Fibroblast of villous mesenchyme (primary cell): Measurements from ENCODE around the gene TBC1D16. TPM values are rescaled to one million over a fixed set of nuclear protein-coding genes. Genes with fewer than 3 reads are reported as not detected.

Experiments used
- DNase-seq: peaks from one replicate; pipeline ENCODE4 v3.0.0-alpha.2; 2010; ENCODE audit warnings: low read depth
- H3K4me3 ChIP-seq: 2 replicates; pipeline ENCODE4 v1.5.1; 2011; ENCODE audit warnings: low read depth, mild to moderate bottlenecking, low read length
- CTCF ChIP-seq: IDR thresholded peaks from 2 replicates; pipeline ENCODE4 v1.5.1; 2012; ENCODE audit warnings: low read depth, mild to moderate bottlenecking, low read length; ENCODE audit not compliant: insufficient read depth
- total RNA-seq: library from RNA; depleted of rRNA; stranded (reverse); fragments of >200 nt; gene quantifications from 2 replicates; pipeline ENCODE4 v1.2.3, GENCODE V29; 2012

Gene TBC1D16
- total RNA-seq, 1 donor = 32.8 TPM

GRCh38 chr17:80063830-80064585 lies 28.3 kb upstream of the TBC1D16 start:
- H3K4me3 ChIP-seq = no peak overlapping the region
- DNase-seq = peak; percentile 89
- TF ChIP-seq CTCF = no peak

- no peak for DNase-seq
- H3K4me3 ChIP-seq = no peak overlapping the region
- TF ChIP-seq CTCF = no peak
Observed at GRCh38 chr17:80061421-80061820, 25.7 kb upstream of the TBC1D16 start.

GRCh38 chr17:80060644-80061043 lies 25.0 kb upstream of the TBC1D16 start:
- no peak for DNase-seq
- no peak overlapping the region for H3K4me3 ChIP-seq
- TF ChIP-seq CTCF = no peak

- H3K4me3 ChIP-seq = no peak overlapping the region
- no peak for DNase-seq
- TF ChIP-seq CTCF = no peak
Observed at GRCh38 chr17:80058311-80058955, 22.8 kb upstream of the TBC1D16 start.

- DNase-seq = peak; percentile 40
- TF ChIP-seq CTCF = no peak
- no peak overlapping the region for H3K4me3 ChIP-seq
Observed at GRCh38 chr17:80055597-80055996, 19.9 kb upstream of the TBC1D16 start.

- peak; percentile 82 for DNase-seq
- TF ChIP-seq CTCF = no peak
- H3K4me3 ChIP-seq = no peak overlapping the region
Observed at GRCh38 chr17:80053102-80053501, 17.4 kb upstream of the TBC1D16 start.
